SH-SY5Y (cell line): ENCODE measurements around the gene PPP4R3B.

Experiments
- GATA2 ChIP-seq: IDR thresholded peaks from 2 replicates; pipeline ENCODE4 v1.6.1; 2011; ENCODE audit warnings: mild to moderate bottlenecking, low read depth, low read length
- GATA3 ChIP-seq: IDR thresholded peaks from 2 replicates; pipeline ENCODE4 v1.6.1; 2011; ENCODE audit warnings: low read depth, mild to moderate bottlenecking, low read length, moderate library complexity

GRCh38 chr2:55609938-55610578, 7.4 kb downstream of the PPP4R3B start:
- TF ChIP-seq GATA2 (no peak), GATA3 (no peak)
